T-cell (primary cell): Measurements from ENCODE around the gene THYN1. TPM values are rescaled to one million over a fixed set of nuclear protein-coding genes. Genes with fewer than 3 reads are reported as not detected.
A peak's percentile ranks its signal among the peaks of the same experiment; 100 is the strongest.

ENCODE experiments used
- ATAC-seq, 4 experiments: fragments of 200-7000 bp in 3 of 4; fragments of 150-1000 bp in 1 of 4; cut with Tn5 transposase; replicated peaks in 1 of 4; 1 replicate in 3 of 4; 2 replicates in 1 of 4; pipeline ENCODE4 v1.10.0; 2021; ENCODE audit warnings: moderate library complexity in 3 of 4, mild to moderate bottlenecking in 2 of 4, moderate number of reproducible peaks in 1 of 4
- CTCF ChIA-PET, 2 donors: fragments of 300-600 bp; sonication (Branson Sonifier 250); formaldehyde crosslinking; loops; one replicate each; lab custom pipeline; 2022; ENCODE audit warnings: antibody characterized with exemption in 2 of 2; lab: Charles Lee
- POLR2A ChIA-PET, 2 donors: fragments of 300-600 bp; sonication (Branson Sonifier 250); formaldehyde crosslinking; loops; one replicate each; lab custom pipeline; 2022; ENCODE audit warnings: antibody characterized with exemption in 2 of 2; lab: Charles Lee
- DNase-seq, 35 experiments: peaks; one replicate each; pipeline versions ENCODE4 v3.0.0 to v3.0.0-alpha.2; 2013 to 2023
- H3K27ac ChIP-seq: one replicate; pipeline ENCODE4 v1.5.1; 2013; ENCODE audit warnings: low read length
- H3K27me3 ChIP-seq, 2 experiments: replicated peaks in 1 of 2; 1 replicate in 1 of 2; 2 replicates in 1 of 2; pipeline versions ENCODE4 v1.6.1 to v1.7.0; 2013; ENCODE audit warnings: low read length in 1 of 2, mixed read lengths in 1 of 2; ENCODE audit not compliant: control insufficient read depth in 2 of 2, insufficient read depth in 2 of 2; ENCODE audit errors: extremely low read depth in 1 of 2
- H3K36me3 ChIP-seq, 2 donors: 1 replicate in 1 of 2; 2 replicates in 1 of 2; pipeline versions ENCODE4 v1.6.1 to v1.7.0; 2013; ENCODE audit warnings: low read length in 1 of 2; ENCODE audit not compliant: control insufficient read depth in 2 of 2, insufficient read depth in 1 of 2; ENCODE audit errors: extremely low read depth in 1 of 2
- H3K4me1 ChIP-seq, 2 experiments: 1 replicate in 1 of 2; 2 replicates in 1 of 2; pipeline versions ENCODE4 v1.6.1 to v1.7.0; 2013; ENCODE audit warnings: low read length in 2 of 2, mixed read lengths in 1 of 2; ENCODE audit not compliant: insufficient read depth in 2 of 2, control insufficient read depth in 1 of 2; ENCODE audit errors: extremely low read depth in 1 of 2
- H3K4me3 ChIP-seq, 2 donors: 1 replicate in 1 of 2; 2 replicates in 1 of 2; pipeline versions ENCODE4 v1.5.1 to v1.7.0; 2013; ENCODE audit warnings: mild to moderate bottlenecking in 2 of 2, low read length in 1 of 2, moderate library complexity in 1 of 2; ENCODE audit not compliant: control insufficient read depth in 1 of 2; ENCODE audit errors: extremely low read depth in 1 of 2
- H3K9me3 ChIP-seq: 2 replicates; pipeline ENCODE4 v1.7.0; 2013
- H3K27ac Mint-ChIP-seq, 2 donors: one replicate each; pipeline ENCODE4 v1.8.0; 2020 to 2021; ENCODE audit warnings: mild to moderate bottlenecking in 2 of 2, mixed read lengths in 2 of 2
- H3K27me3 Mint-ChIP-seq, 2 donors: one replicate each; pipeline ENCODE4 v1.8.0; 2021 to 2022; ENCODE audit warnings: mixed read lengths in 2 of 2
- H3K36me3 Mint-ChIP-seq: one replicate; pipeline ENCODE4 v1.8.0; 2021; ENCODE audit warnings: mixed read lengths
- H3K4me1 Mint-ChIP-seq, 3 donors: one replicate each; pipeline ENCODE4 v1.8.0; 2020 to 2022; ENCODE audit warnings: mixed read lengths in 3 of 3, mild to moderate bottlenecking in 1 of 3
- H3K4me3 Mint-ChIP-seq, 3 donors: one replicate each; pipeline ENCODE4 v1.8.0; 2020 to 2022; ENCODE audit warnings: mild to moderate bottlenecking in 3 of 3, mixed read lengths in 3 of 3, moderate library complexity in 3 of 3
- H3K9me3 Mint-ChIP-seq, 3 donors: one replicate each; pipeline ENCODE4 v1.8.0; 2020 to 2022; ENCODE audit warnings: mixed read lengths in 3 of 3
- WGBS: methylation state at CpG from one replicate; pipeline ENCODE4 v1.1.5; 2013; ENCODE audit warnings: missing lambda C conversion rate; ENCODE audit not compliant: insufficient coverage; 5-methylcytosine and 5-hydroxymethylcytosine counted together
- total RNA-seq, 35 experiments: library from RNA in 6 of 35; stranded (reverse) in 6 of 35; fragments of 120-200 nt in 1 of 35; gene quantifications; one replicate each; pipeline versions ENCODE4 v1.2.1 to v1.2.4 and lab custom pipeline; 2013 to 2026

Gene THYN1
- total RNA-seq, 5 donors from 2014 or later (not counting 1 experiment from before 2014, with no cell fraction given): 37.5 to 57.6 (median 55.5) TPM

DNA sequence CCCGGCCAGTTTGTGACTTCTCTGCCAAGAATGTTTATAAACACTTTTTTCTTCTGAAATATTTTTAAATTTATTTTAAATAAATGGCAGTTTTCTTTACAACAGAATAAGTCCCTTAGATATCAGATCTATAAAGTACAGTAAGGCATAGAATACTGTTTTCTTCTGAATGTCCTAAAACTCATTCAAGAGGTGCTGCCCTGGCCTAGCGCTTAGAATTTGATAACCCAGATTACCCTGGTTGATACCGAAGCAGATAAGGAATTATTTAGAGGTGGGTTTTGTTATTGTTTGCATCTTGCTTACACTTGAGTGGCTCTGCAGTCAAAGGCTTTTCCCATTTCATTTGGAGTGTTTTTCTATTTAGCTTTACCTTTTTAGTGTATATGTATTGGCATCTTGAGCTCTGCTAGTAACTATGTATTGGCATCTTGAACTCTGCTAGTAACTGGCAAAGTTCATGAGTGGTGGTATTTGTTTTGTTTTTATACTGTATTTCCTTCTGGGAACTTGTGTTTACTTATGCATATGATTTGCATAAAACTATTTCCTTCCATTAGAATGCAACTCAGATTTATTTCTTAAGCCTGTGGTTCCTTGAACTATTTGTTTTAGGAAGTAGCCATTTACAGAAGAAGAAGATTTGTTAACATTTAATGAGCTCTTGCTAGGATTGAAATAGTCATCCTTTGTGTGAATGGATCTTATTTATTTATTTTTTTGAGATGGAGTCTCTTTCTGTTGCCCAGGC lies 1.5 kb upstream of the THYN1 start:
- 57% methylated on average over 1 of the region's 3 CpGs for WGBS
- Histone ChIP-seq H3K36me3 (peaks cover 11 to 39% of the 10 kb centered on the region in 2 donors), H3K27ac (no peak overlapping the region), H3K9me3 (no peaks in the 10 kb centered on the region), H3K4me1 (peaks cover 16 to 17% of the 10 kb centered on the region in 2 experiments), H3K27me3 (no peaks in the 10 kb centered on the region), H3K4me3 (no peak overlapping the region)
- peaks cover 16% of the 10 kb centered on the region for H3K36me3 Mint-ChIP-seq
- H3K27ac Mint-ChIP-seq: peak overlapping the region in 1 of 2 donors; percentile 76
- no peaks in the 10 kb centered on the region for H3K27me3 Mint-ChIP-seq
- ATAC-seq (no peak), DNase-seq (no peak)
- H3K4me1 Mint-ChIP-seq: peaks cover 36 to 44% (median 39%) of the 10 kb centered on the region in 3 donors
- peak overlapping the region; percentile 89 to 99 (median 93) for H3K4me3 Mint-ChIP-seq
- CTCF ChIA-PET: interaction anchor here (0.5 to 3.3 kb wide), 3 partner anchors 19 to 307 kb away, joined by 4 to 13 read pairs (median 7); partner anchors contain the start of gene VPS26B (in 1 of the 2)
- H3K9me3 Mint-ChIP-seq: no peaks in the 10 kb centered on the region
- POLR2A ChIA-PET: interaction anchor here (0.5 to 1.8 kb wide), 2 partner anchors 31 to 42 kb away, joined by 3 to 9 read pairs; partner anchors contain the start of genes NCAPD3 (in 1 of the 2) and VPS26B (in 1 of the 2)

DNA sequence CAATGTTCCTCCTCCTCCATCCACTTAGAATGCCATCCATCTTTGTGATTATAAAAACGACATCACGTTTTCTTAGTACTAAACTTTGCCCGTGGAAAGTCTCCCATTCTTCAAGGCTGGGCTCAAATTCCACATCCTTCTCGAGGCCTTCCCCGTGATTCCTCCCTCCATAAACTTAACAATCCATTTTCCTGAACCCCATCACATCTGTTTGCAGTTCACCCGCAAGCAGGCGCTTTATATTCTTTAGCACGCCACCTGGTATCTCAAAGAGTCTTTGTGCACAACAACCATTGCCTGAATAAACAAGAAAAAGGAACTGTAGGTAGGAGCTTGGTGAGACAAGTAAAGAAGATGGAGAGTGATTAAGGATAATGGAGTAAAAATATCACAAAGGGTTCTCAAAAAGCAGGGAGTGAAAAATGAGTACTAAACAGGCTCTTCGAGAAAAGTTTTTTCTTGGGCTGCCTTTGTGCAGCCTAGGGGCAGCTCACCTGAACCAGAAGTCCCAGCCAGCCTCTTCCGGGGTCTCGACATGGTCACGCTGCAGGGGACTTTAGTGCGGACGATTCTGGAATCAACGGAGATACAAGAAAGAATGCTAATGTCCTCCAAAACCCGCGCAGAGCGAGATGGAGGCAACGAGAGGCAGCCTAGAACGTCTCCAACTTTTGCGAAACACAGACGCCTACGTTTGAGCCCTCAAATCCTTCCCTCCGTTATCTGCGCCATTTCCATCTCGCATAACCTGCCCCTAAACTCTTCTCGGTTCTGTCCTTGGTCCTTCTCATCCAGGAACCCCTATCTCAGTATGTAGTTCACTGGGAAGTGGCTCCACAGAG lies 585 bp downstream of the THYN1 start:
- Mint-ChIP-seq H3K36me3 (peaks cover 18% of the 10 kb centered on the region), H3K27me3 (no peaks in the 10 kb centered on the region), H3K4me3 (peak overlapping the region; percentile 89 to 99 (median 93)), H3K4me1 (peaks cover 31 to 44% (median 39%) of the 10 kb centered on the region in 3 donors), H3K27ac (peak overlapping the region; percentile 84 to 87), H3K9me3 (no peaks in the 10 kb centered on the region)
- ATAC-seq: peak; percentile 18 to 27 (median 24)
- CTCF ChIA-PET: interaction anchor here in 1 of 2 donors (0.8 to 3.3 kb wide), 3 partner anchors 23 to 318 kb away, joined by 5 to 13 read pairs (median 6); partner anchors contain the start of genes GLB1L3 and VPS26B
- H3K27me3 ChIP-seq: no peaks in the 10 kb centered on the region
- POLR2A ChIA-PET: no interaction called here
- H3K36me3 ChIP-seq: peaks cover 9 to 42% of the 10 kb centered on the region in 2 donors
- WGBS: 7% methylated on average over 21 of the region's 27 CpGs
- H3K9me3 ChIP-seq: no peaks in the 10 kb centered on the region
- H3K4me3 ChIP-seq: peak overlapping the region; percentile 79 to 98
- peak in 9 of 35 experiments; percentile 5 to 25 (median 17) for DNase-seq
- peak overlapping the region; percentile 30 for H3K27ac ChIP-seq
- H3K4me1 ChIP-seq: peaks cover 16 to 17% of the 10 kb centered on the region in 2 experiments

DNA sequence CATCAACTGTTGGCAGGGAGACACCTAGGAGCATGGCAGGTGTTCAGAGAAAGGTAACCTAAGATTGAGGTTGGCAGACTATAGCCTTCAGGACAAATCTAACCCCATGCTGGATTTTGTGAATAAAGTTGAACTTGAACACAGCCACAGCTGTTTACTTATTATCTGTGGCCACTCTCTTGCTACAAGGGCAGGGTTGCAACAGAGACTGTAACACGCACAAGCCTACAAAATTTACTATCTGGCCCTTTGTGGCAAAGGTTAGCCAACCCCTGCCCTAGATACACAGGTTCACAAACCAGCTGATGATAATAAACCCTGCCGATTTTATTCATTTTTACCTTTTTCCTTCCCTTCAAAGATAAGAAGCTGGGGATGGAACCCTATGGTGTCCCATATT lies 2.5 kb downstream of the THYN1 start:
- POLR2A ChIA-PET: no interaction called here
- no peaks in the 10 kb centered on the region for H3K9me3 ChIP-seq
- no peaks in the 10 kb centered on the region for H3K9me3 Mint-ChIP-seq
- peaks cover 16 to 17% of the 10 kb centered on the region in 2 experiments for H3K4me1 ChIP-seq
- H3K27me3 Mint-ChIP-seq: no peaks in the 10 kb centered on the region
- peaks cover 31 to 38% (median 32%) of the 10 kb centered on the region in 3 donors for H3K4me1 Mint-ChIP-seq
- 95% methylated on average over 2 of the region's 2 CpGs for WGBS
- H3K36me3 Mint-ChIP-seq: peaks cover 26% of the 10 kb centered on the region
- H3K4me3 Mint-ChIP-seq: no peak overlapping the region
- CTCF ChIA-PET: interaction anchor here (1.2 to 1.4 kb wide), 5 partner anchors 10 to 200 kb away, joined by 3 to 5 read pairs (median 3); partner anchors contain the start of gene GLB1L3 (in 1 of the 2)
- no peak overlapping the region for H3K27ac ChIP-seq
- ATAC-seq (no peak), DNase-seq (no peak)
- no peaks in the 10 kb centered on the region for H3K27me3 ChIP-seq
- no peak overlapping the region for H3K4me3 ChIP-seq
- no peak overlapping the region for H3K27ac Mint-ChIP-seq
- peaks cover 19 to 53% of the 10 kb centered on the region in 2 donors for H3K36me3 ChIP-seq

GRCh38 chr11:134250246-134250645 lies 2.9 kb downstream of the THYN1 start:
- H3K27ac Mint-ChIP-seq: no peak overlapping the region
- H3K36me3 ChIP-seq: peaks cover 22 to 58% of the 10 kb centered on the region in 2 donors
- no peak overlapping the region for H3K27ac ChIP-seq
- DNase-seq: no peak
- H3K4me3 ChIP-seq: no peak overlapping the region
- peaks cover 26% of the 10 kb centered on the region for H3K36me3 Mint-ChIP-seq
- 100% methylated on average over 1 of the region's 3 CpGs for WGBS
- CTCF ChIA-PET: interaction anchor here (1.2 to 1.4 kb wide), 4 partner anchors 11 to 200 kb away, joined by 3 to 5 read pairs (median 3); partner anchors contain the start of gene GLB1L3 (in 1 of the 2)
- peaks cover 16 to 17% of the 10 kb centered on the region in 2 experiments for H3K4me1 ChIP-seq
- peaks cover 28 to 33% (median 31%) of the 10 kb centered on the region in 3 donors for H3K4me1 Mint-ChIP-seq
- no peaks in the 10 kb centered on the region for H3K9me3 ChIP-seq
- ATAC-seq: no peak
- no peaks in the 10 kb centered on the region for H3K27me3 Mint-ChIP-seq
- H3K27me3 ChIP-seq: no peaks in the 10 kb centered on the region
- no peaks in the 10 kb centered on the region for H3K9me3 Mint-ChIP-seq
- H3K4me3 Mint-ChIP-seq: no peak overlapping the region
- POLR2A ChIA-PET: no interaction called here

GRCh38 chr11:134248910-134249480 lies 4.2 kb downstream of the THYN1 start:
- no peaks in the 10 kb centered on the region for H3K9me3 ChIP-seq
- Mint-ChIP-seq H3K4me3 (no peak overlapping the region), H3K27ac (peak overlapping the region; percentile 35 to 53), H3K36me3 (peaks cover 30% of the 10 kb centered on the region), H3K27me3 (no peaks in the 10 kb centered on the region), H3K4me1 (peaks cover 18 to 26% (median 20%) of the 10 kb centered on the region in 3 donors), H3K9me3 (no peaks in the 10 kb centered on the region)
- no peak overlapping the region for H3K27ac ChIP-seq
- DNase-seq: no peak
- ATAC-seq: no peak
- ChIA-PET CTCF (interaction anchor here (0.7 to 1.0 kb wide), 2 partner anchors 25 kb away, joined by 3 read pairs; partner anchors contain the start of genes NCAPD3 (in 1 of the 2) and VPS26B (in 1 of the 2)), POLR2A (interaction anchor here in 1 of 2 donors (0.6 to 0.8 kb wide), 2 partner anchors 20 to 201 kb away, joined by 3 read pairs; no protein-coding TSS in a partner anchor)
- 65% methylated on average over 3 of the region's 7 CpGs for WGBS
- H3K4me1 ChIP-seq: peaks cover 15 to 16% of the 10 kb centered on the region in 2 experiments
- H3K36me3 ChIP-seq: peaks cover 28 to 70% of the 10 kb centered on the region in 2 donors
- H3K27me3 ChIP-seq: no peaks in the 10 kb centered on the region
- H3K4me3 ChIP-seq: no peak overlapping the region
